Activated naive CD8-positive, alpha-beta T cell (primary cell): ENCODE results near the gene MEGF11.

Experiments
- H3K27ac Mint-ChIP-seq: one replicate; pipeline ENCODE4 v1.8.0; 2021; ENCODE audit warnings: mixed read lengths
- H3K27me3 Mint-ChIP-seq: one replicate; pipeline ENCODE4 v1.8.0; 2021; ENCODE audit warnings: mixed read lengths
- H3K36me3 Mint-ChIP-seq: one replicate; pipeline ENCODE4 v1.8.0; 2021; ENCODE audit warnings: mixed read lengths
- H3K4me1 Mint-ChIP-seq: one replicate; pipeline ENCODE4 v1.8.0; 2021; ENCODE audit warnings: low read depth, mixed read lengths
- H3K4me3 Mint-ChIP-seq: one replicate; pipeline ENCODE4 v1.8.0; 2021; ENCODE audit warnings: mild to moderate bottlenecking, mixed read lengths
- H3K9me3 Mint-ChIP-seq: one replicate; pipeline ENCODE4 v1.8.0; 2021; ENCODE audit warnings: low read depth, mixed read lengths

MEGF11 gene

DNA sequence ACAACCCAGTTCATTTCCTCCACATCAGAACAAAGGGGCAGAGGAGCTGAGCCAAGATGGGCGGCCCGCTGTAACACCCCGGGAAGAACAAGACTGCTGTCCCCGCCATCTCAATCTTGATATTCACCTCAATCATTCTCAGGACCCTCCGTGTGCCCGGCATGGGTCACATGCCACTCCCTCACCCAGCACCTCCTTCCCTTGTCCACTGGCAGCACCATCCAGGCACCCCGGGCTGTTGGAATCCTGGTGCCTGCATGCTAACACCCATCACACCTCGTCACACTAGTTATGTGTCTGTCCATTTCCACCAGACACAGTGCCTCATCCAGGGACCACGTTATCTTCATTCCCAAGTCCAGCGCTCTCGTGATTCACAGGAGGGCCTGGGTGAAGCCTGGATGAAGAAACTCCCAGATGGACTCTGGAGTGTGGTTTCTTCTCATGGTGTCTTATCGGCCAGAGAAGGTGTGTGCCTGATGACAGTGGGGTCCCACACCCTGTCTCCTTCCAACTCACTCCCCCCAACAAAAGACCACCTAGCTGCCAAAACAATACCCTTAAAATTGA, 16.7 kb downstream of the MEGF11 start:
- Mint-ChIP-seq H3K4me3 (no peak overlapping the region), H3K9me3 (no peaks in the 10 kb centered on the region), H3K27ac (no peak overlapping the region), H3K36me3 (no peaks in the 10 kb centered on the region), H3K4me1 (no peaks in the 10 kb centered on the region), H3K27me3 (peaks cover 4% of the 10 kb centered on the region)

DNA sequence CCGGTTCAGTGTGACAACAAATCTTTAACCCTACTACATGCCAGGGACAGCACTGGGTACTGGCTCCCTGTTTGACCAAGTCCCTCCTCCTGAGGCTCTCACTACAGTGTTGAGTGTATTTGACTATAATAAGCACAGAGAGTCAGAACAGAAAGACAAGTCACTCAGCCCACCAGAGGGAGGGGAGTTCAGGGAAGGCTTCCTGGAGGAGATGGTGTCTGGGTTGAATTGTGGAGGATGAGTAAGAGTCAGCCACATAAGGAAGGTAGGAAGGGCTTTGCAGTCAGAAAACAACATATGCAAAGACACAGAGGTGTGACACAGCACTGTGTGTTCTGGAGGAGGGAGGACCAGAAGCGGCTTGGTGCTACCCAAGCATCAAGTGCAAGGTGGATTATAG, 17.7 kb downstream of the MEGF11 start:
- H3K36me3 Mint-ChIP-seq: no peaks in the 10 kb centered on the region
- H3K27me3 Mint-ChIP-seq: peaks cover 3% of the 10 kb centered on the region

DNA sequence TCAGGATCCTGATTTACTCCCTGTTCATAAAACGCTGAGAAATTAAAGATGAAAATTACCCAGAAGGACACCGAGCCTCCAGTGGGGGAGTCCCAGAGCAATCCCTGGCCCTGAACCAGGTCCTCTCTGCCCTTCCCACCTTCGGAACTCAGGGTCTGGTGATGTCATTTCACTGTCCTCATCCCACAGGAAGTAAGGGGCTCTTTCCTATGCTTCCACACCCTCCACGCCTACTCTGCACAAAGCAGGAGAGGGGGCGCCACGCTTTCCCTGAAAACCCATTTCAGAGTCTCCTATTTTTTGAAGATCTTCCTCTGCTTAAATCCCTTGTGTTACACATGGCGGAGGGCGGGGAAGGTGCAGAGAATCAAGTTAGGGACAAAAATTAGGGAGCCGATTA, 18.8 kb downstream of the MEGF11 start:
- no peak overlapping the region for H3K4me3 Mint-ChIP-seq
- H3K4me1 Mint-ChIP-seq: no peaks in the 10 kb centered on the region
- H3K27me3 Mint-ChIP-seq: peaks cover 3% of the 10 kb centered on the region
- no peaks in the 10 kb centered on the region for H3K9me3 Mint-ChIP-seq
- H3K36me3 Mint-ChIP-seq: no peaks in the 10 kb centered on the region
- no peak overlapping the region for H3K27ac Mint-ChIP-seq

More for the DNA sequence above, 17.7 kb downstream of the MEGF11 start:
- Mint-ChIP-seq H3K27ac (no peak overlapping the region), H3K9me3 (no peaks in the 10 kb centered on the region), H3K4me3 (no peak overlapping the region), H3K4me1 (no peaks in the 10 kb centered on the region)

DNA sequence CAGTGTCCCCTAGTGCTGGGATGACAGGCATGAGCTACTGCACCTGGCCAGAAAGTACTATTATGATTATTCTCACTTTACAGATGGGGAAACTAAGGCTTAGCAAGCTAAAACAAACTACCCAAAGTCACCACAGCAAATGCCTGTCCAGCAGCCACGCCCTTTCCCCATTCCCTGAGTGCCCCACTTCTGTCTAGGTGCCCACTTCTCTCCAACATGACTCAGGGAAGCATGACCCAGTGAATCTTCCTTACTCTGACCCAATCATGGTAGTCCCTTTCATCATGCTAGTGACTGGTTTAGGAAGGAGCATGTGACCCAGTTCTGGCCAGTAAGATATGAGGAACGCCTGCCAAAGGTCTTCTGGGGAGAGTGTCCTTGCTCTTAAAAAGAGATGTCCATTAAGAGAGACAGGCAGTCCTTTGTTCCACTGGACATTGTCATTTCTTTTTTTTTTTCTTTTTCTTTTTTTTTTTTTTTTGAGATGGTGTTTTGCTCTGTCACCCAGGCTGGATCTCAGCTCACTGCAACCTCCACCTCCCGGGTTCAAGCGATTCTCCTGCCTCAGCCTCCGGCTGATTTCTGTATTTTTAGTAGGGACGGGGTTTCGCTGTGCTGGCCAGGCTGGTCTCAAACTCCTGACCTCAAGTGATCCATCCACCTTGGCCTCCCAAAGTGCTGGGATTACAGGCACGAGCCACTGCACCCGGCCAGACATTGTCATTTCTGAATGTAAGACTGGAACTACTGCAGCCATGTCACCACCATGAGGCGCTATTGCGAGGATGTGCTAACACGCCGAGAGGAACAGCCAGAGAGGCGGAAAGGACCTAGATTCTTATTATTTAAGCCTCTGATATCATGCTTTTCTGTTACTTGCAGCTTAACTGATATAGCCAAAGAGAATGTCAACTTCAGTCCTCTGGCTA, 19.8 kb downstream of the MEGF11 start:
- Mint-ChIP-seq H3K9me3 (no peaks in the 10 kb centered on the region), H3K27ac (no peak overlapping the region), H3K4me3 (no peak overlapping the region), H3K36me3 (no peaks in the 10 kb centered on the region), H3K4me1 (no peaks in the 10 kb centered on the region), H3K27me3 (peaks cover 3% of the 10 kb centered on the region)

DNA sequence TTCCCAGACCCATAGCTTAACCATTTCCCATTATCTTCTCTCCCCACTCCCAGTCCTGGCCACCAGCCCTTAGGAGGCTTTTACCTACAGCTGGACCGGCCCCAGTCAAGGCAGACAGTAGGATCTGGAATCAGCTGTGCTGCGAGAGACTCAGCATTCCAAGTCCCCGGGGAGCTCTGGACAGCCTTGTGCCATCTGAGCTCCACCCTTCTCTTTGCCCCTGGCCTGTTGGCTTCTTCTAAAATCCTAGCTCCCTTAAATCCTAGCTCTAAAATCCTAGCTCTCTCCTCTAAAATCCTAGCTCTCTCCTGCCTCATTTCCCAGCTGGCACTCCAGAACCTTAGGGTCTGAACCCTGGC, 21.3 kb downstream of the MEGF11 start:
- H3K4me1 Mint-ChIP-seq: no peaks in the 10 kb centered on the region
- H3K36me3 Mint-ChIP-seq: no peaks in the 10 kb centered on the region
- no peaks in the 10 kb centered on the region for H3K9me3 Mint-ChIP-seq
- peaks cover 3% of the 10 kb centered on the region for H3K27me3 Mint-ChIP-seq
- no peak overlapping the region for H3K4me3 Mint-ChIP-seq
- H3K27ac Mint-ChIP-seq: no peak overlapping the region

DNA sequence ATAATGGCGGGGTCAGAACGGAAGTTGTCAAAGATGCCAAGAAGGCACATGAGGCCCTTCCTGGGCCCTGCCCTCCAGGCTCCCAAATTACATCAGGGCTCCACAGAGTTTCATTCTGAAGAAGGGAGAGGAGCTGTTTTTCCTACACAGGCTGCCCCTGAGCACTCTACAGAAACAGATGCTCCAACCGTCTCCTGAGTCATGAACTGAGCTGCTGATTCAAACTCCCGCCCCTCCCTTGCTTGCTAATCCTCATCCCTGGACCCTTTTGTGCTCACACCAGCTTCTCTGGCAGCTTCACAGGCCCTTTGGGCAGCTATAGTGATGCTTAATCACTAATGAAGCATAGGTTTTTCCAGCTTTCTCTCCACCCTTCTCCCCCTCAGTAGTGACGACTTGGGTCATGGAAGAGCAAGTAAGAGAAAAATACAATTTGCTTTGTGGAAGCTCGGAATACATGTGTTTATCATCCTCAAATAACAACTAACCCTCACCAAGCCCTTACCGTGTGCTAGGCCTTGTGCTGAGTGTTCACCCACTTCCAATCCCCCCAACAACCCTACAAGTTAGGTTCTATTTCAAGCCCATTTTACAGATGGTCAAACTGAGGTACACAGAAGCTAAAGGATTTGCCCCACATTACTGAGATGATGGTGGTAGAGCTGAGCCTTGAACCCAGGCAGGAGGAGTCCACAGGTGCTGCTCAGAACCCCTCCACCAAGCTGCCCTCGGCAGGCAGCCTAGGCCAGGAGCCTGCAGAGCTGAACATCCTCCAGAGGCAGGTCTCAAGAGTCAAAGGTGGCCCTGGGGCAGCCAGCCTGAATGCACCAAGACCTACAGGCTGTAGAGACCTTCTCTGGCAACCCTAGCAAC, 21.9 kb downstream of the MEGF11 start:
- no peaks in the 10 kb centered on the region for H3K9me3 Mint-ChIP-seq
- peaks cover 1% of the 10 kb centered on the region for H3K27me3 Mint-ChIP-seq
- no peak overlapping the region for H3K4me3 Mint-ChIP-seq
- H3K36me3 Mint-ChIP-seq: no peaks in the 10 kb centered on the region
- H3K27ac Mint-ChIP-seq: no peak overlapping the region
- no peaks in the 10 kb centered on the region for H3K4me1 Mint-ChIP-seq

DNA sequence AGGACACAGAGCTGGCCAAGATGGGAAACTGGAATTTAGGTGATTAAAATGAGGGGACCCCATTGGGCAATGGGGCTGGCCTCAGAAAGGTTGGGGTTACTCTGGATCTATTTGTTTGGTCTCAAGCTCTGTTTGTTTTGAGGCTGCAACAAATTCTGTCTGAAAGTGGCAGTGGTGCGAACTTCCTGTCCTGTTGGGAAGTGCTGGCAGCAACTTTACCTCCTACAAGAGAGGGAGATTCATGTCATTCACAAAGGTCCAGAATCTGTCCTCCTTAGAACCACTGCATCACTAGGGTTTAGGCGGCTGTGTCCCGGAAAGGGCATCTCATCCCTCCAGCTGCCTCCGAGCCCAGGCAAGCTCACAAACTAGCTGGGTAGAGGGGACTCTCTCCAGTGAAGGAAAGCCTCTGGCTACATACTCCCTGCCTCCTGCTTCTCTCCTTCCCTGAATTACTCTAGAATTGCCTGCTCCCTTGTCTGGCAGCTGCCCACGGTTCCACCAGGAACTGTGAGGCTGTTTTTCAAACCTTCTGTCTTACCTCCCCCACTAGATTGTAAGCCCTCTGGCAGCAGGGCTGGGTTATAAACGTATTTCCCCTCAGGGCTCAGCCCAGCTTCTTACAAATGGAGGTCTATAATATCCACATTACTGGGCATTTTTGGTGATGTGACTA, 23.6 kb downstream of the MEGF11 start:
- Mint-ChIP-seq H3K4me1 (no peaks in the 10 kb centered on the region), H3K36me3 (no peaks in the 10 kb centered on the region), H3K4me3 (no peak overlapping the region), H3K9me3 (no peaks in the 10 kb centered on the region), H3K27ac (no peak overlapping the region), H3K27me3 (no peaks in the 10 kb centered on the region)

DNA sequence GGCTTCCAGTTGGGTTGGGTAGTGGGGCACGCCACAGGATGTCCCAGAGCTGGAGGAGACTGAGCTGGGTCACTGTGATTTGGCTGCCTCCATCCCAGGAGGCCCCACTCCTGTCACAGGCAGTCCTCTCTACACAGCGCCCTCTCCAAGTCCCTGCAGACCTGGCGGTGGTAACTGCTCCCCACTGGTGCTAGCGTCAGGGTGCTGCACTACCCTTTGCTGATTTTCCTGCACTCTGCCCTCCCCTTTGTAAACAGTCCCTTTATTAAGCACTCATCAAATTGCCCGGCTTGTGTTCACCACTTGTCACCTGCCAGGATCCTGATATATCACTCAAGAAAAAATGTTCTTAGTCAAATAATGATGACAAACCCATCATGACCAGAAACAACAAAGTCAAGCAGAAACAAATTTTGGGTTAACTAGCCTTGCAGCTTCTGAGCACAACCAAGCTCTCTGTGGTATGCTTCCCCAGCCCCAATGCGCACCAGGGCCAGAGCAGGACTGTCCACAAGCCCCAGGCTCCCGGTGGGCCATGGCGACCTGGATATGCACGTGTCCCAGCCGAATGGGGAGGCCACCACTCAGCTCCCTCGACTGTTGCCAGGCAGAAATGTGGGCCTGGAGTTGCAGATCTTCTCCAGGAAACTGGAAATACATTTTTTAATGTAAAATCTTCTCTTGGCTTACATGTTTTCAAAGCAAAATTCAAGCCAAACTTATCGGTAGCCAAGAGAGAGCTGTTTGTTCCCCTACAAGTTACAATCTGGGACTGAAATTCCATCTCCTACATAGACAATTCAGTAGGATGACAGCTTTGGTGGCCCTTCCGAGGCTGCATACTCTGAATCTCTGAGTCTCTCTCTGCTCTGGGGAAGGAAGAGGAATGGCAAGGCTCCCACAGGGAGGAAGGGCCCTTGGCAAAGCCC, 24.5 kb downstream of the MEGF11 start:
- Mint-ChIP-seq H3K27me3 (no peaks in the 10 kb centered on the region), H3K9me3 (no peaks in the 10 kb centered on the region), H3K4me3 (no peak overlapping the region), H3K4me1 (no peaks in the 10 kb centered on the region), H3K36me3 (no peaks in the 10 kb centered on the region), H3K27ac (no peak overlapping the region)

DNA sequence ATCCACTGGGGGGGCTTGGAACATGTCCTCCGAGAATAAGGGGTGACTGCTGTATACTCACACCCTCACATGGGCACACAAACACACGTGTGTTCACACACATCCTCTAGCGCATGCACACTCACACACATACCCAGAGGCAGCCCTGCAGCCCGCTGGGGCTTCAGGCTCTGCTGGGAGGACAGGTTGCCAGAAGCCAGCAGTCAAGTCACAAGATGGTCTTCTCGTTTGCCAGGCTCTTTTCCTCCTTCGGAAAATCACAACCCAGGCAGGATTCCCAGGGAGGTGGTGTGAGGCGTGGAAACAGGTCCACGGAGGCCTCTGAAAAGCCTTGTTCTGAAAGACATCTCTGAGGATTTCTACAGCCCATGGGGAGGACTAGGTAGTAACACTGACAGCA, 26.8 kb downstream of the MEGF11 start:
- Mint-ChIP-seq H3K4me3 (no peak overlapping the region), H3K4me1 (no peaks in the 10 kb centered on the region), H3K27ac (no peak overlapping the region), H3K9me3 (no peaks in the 10 kb centered on the region), H3K27me3 (peaks cover 2% of the 10 kb centered on the region), H3K36me3 (no peaks in the 10 kb centered on the region)

DNA sequence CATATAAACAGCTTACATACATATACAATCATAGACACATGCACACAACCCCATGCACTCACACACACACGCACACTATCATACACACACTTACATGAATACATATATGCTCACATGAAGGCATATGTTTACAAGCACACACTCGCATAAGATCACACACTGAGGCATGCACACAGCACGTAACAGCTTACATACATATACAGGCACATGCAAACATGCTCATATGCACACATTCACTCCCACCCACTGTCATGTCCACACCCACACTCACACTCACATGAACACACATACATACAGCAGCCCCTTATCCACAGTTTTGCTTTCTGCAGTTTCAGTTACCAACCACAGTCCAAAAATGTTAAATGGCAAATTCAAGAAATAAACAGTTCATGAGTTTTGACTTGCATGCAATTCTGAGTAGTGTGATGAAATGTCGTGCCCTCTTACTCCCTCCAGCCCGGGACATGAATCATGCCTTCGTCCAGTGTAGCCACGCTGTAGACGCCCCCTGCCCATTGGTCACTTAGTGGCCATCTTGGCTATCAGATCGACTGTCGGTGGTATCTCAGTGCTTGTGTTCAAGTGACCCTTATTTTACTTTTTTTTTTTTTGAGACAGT, 27.8 kb downstream of the MEGF11 start:
- Mint-ChIP-seq H3K4me1 (no peaks in the 10 kb centered on the region), H3K9me3 (no peaks in the 10 kb centered on the region), H3K27ac (no peak overlapping the region), H3K36me3 (no peaks in the 10 kb centered on the region), H3K27me3 (peaks cover 3% of the 10 kb centered on the region), H3K4me3 (no peak overlapping the region)

DNA sequence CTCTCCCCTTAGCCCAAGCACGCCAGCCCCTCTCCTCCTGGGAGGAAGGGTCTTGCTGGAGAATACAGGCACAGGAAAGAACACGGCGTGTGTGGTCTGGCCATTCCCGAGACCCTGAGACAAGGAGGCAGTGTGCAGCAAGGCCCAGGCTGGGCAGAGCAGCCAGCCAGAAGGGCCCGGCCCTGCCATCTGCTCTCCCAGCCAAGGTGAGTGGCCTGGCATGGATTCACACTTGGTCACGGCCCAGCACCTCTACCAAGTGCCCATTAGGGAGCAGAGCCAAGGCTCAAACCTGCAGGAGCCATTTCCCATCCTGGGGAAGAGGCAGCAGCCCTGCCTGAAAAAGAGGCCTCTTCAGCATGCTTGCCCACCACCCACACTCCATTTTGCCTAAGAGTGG, 28.6 kb downstream of the MEGF11 start:
- Mint-ChIP-seq H3K9me3 (no peaks in the 10 kb centered on the region), H3K27ac (no peak overlapping the region), H3K4me1 (no peaks in the 10 kb centered on the region), H3K36me3 (no peaks in the 10 kb centered on the region), H3K27me3 (peaks cover 5% of the 10 kb centered on the region), H3K4me3 (no peak overlapping the region)

DNA sequence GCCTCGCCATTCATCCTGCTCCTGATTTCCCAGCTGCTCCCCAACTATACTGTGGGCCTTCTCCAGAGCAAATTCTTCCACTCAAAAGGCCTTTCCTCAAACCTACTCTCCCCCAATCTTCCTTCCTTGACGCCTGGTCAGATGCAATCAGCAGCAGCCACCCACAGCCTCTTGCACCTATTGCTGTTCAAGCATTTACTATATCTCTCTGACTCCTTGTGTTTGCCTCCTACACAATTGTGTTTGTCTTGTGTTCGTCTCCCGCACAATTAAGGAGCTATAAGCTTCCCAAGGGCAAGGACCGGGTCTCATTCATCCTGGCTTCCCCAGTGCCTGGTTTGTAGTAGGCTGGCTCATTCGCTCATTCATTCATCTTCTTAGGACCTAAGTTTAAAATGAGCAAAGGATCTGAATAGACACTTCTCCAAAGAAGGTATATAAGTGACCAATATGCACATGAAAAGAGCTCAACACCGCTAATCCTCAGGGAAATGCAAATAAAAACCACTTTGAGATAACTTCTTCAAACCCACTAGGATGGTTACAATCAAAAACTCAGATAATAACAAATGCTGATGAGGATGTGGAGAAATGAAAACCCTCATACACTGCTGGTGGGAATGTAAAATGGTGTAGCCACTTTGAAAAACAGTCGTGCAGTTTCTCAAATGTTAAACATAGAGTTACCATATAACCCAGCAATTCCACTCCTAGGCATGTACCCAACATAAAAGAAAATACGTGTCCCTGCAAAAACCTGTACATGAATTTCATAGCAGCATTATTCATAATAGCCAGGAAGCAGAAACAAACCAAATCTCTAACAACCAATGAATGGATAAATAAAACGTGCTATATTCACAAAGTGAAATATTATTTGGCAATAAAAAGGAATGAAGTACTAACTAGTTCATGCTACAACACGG, 31.0 kb downstream of the MEGF11 start:
- H3K4me3 Mint-ChIP-seq: no peak overlapping the region
- peaks cover 5% of the 10 kb centered on the region for H3K27me3 Mint-ChIP-seq
- no peak overlapping the region for H3K27ac Mint-ChIP-seq
- H3K4me1 Mint-ChIP-seq: no peaks in the 10 kb centered on the region
- no peaks in the 10 kb centered on the region for H3K36me3 Mint-ChIP-seq
- no peaks in the 10 kb centered on the region for H3K9me3 Mint-ChIP-seq

DNA sequence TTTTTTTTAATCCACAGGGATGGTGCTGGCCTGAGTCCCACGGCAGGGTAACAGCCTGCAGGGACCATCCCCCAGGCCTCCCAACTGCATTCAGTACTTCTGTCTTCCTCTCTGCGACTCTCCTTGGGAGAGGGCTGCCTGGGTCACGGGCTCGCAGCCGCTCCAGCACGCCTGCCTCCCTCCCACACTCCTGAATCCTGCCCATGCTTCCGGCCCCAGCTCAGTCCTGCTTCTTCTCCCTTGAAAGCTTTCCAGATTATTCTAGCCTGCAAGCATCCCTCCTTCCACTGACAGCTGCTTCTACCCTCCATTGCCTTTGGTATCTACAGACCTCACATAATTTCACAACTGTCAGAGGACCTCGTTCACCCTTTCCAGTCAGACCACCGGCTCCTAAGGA, 32.4 kb downstream of the MEGF11 start:
- no peaks in the 10 kb centered on the region for H3K36me3 Mint-ChIP-seq
- H3K27ac Mint-ChIP-seq: no peak overlapping the region
- H3K9me3 Mint-ChIP-seq: no peaks in the 10 kb centered on the region
- H3K4me3 Mint-ChIP-seq: no peak overlapping the region
- H3K27me3 Mint-ChIP-seq: peaks cover 5% of the 10 kb centered on the region
- no peaks in the 10 kb centered on the region for H3K4me1 Mint-ChIP-seq
